ENCODE results near the gene GGCT.
"Not testable (repeated sequence)": the region's sequence is repeated elsewhere in the genome, so short reads cannot be mapped to it uniquely, and the experiment has no call there.

GGCT gene

GRCh38 chr7:30504301-30505173, at the start of gene GGCT:
GGCT (minus strand) TSS chr7:30504829; CDS start chr7:30504709, 120 bp downstream.
- DNase-seq = peak; percentile 99 to 100 (median 99)
- intact Hi-C loops (cut with DNase I) = loop anchor here (2.0 kb wide), 1 partner anchor 220 kb away; the partner anchor contains the start of gene ZNRF2

GRCh38 chr7:30553546-30553945, 48.9 kb upstream of the GGCT start:
- no peak for DNase-seq
- intact Hi-C loops (cut with DNase I) = no loop called here

- intact Hi-C loops (cut with DNase I) = no loop called here
- DNase-seq = no peak
Measured at GRCh38 chr7:30553141-30553540, 48.5 kb upstream of the GGCT start.

- no peak for DNase-seq
- intact Hi-C loops (cut with DNase I) = no loop called here
Measured at GRCh38 chr7:30552330-30552729, 47.7 kb upstream of the GGCT start.

- no peak for DNase-seq
- intact Hi-C loops (cut with DNase I) = loop anchor here (1.0 kb wide), 1 partner anchor 14 kb away; no protein-coding TSS in a partner anchor
Measured at GRCh38 chr7:30549931-30550493, 45.4 kb upstream of the GGCT start.

GRCh38 chr7:30548845-30549244, 44.2 kb upstream of the GGCT start:
- intact Hi-C loops (cut with DNase I) = loop anchor here (1.0 kb wide), 1 partner anchor 15 kb away; no protein-coding TSS in a partner anchor
- DNase-seq = peak; percentile 41 to 95 (median 76)

GRCh38 chr7:30546596-30546995, 42.0 kb upstream of the GGCT start:
- intact Hi-C loops (cut with DNase I) = no loop called here
- no peak for DNase-seq

GRCh38 chr7:30545791-30546555, 41.3 kb upstream of the GGCT start:
- DNase-seq = no peak
- intact Hi-C loops (cut with DNase I) = no loop called here

- intact Hi-C loops (cut with DNase I) = no loop called here
- DNase-seq = no peak
Measured at GRCh38 chr7:30543813-30544525, 39.3 kb upstream of the GGCT start.

- intact Hi-C loops (cut with DNase I); DNase-seq: not testable (repeated sequence)
Measured at GRCh38 chr7:30543115-30543514, 38.5 kb upstream of the GGCT start.

GRCh38 chr7:30533886-30534285, 29.3 kb upstream of the GGCT start:
- intact Hi-C loops (cut with DNase I) = no loop called here
- no peak for DNase-seq

- no peak for DNase-seq
- intact Hi-C loops (cut with DNase I) = no loop called here
Measured at GRCh38 chr7:30531286-30531685, 26.7 kb upstream of the GGCT start.

- DNase-seq = no peak
- intact Hi-C loops (cut with DNase I) = no loop called here
Measured at GRCh38 chr7:30530373-30530772, 25.7 kb upstream of the GGCT start.

GRCh38 chr7:30528779-30529178, 24.1 kb upstream of the GGCT start:
- intact Hi-C loops (cut with DNase I) = no loop called here
- no peak for DNase-seq

GRCh38 chr7:30527297-30527696, 22.7 kb upstream of the GGCT start:
- intact Hi-C loops (cut with DNase I); DNase-seq: not testable (repeated sequence)

- intact Hi-C loops (cut with DNase I) = no loop called here
- no peak for DNase-seq
Measured at GRCh38 chr7:30526163-30526562, 21.5 kb upstream of the GGCT start.

- intact Hi-C loops (cut with DNase I) = no loop called here
- no peak for DNase-seq
Measured at GRCh38 chr7:30525429-30525828, 20.8 kb upstream of the GGCT start.

GRCh38 chr7:30524545-30524944, 19.9 kb upstream of the GGCT start:
- intact Hi-C loops (cut with DNase I) = no loop called here
- no peak for DNase-seq

GRCh38 chr7:30523466-30523865, 18.8 kb upstream of the GGCT start:
- DNase-seq = no peak
- intact Hi-C loops (cut with DNase I) = no loop called here

- intact Hi-C loops (cut with DNase I) = no loop called here
- no peak for DNase-seq
Measured at GRCh38 chr7:30522159-30522558, 17.5 kb upstream of the GGCT start.
